ENCODE data around the gene ERBIN.
"Not testable (repeated sequence)": the region's sequence is repeated elsewhere in the genome, so short reads cannot be mapped to it uniquely, and the experiment has no call there.

Gene ERBIN

GRCh38 chr5:66061320-66061719, 134.9 kb downstream of the ERBIN start:
- not testable (repeated sequence) for ATAC-seq (replicated peaks; ENCODE audit: extremely low read depth, poor library complexity, severe bottlenecking); DNase-seq (ENCODE audit: low spot score in 2 of 2); H3K27me3 Mint-ChIP-seq; H3K9me3 Mint-ChIP-seq
- peak overlapping the region; percentile 6 for H3K4me3 Mint-ChIP-seq
- peaks cover 52% of the 10 kb centered on the region for H3K4me1 Mint-ChIP-seq
- H3K36me3 Mint-ChIP-seq (ENCODE audit: insufficient read depth): peaks cover 11% of the 10 kb centered on the region
- H3K27ac Mint-ChIP-seq (ENCODE audit: low read depth): peak overlapping the region; percentile 9

DNA sequence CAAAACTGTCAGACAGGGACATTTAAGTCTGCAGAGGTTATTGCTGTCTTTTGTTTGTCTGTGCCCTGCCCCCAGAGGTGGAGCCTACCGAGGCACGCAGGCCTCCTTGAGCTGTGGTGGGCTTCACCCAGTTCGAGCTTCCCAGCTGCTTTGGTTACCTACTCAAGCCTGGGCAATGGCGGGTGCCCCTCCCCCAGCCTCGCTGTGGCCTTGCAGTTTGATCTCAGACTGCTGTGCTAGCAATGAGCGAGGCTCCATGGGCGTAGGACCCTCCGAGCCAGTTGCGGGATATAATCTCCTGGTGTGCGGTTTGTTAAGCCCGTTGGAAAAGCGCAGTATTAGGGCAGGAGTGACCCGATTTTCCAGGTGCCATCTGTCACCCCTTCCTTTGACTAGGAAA, 136.7 kb downstream of the ERBIN start:
- not testable (repeated sequence) for H3K4me3 Mint-ChIP-seq; H3K27me3 Mint-ChIP-seq; ATAC-seq (replicated peaks; ENCODE audit: extremely low read depth, poor library complexity, severe bottlenecking); H3K9me3 Mint-ChIP-seq; H3K27ac Mint-ChIP-seq (ENCODE audit: low read depth); DNase-seq (ENCODE audit: low spot score in 2 of 2)
- Mint-ChIP-seq H3K36me3 (ENCODE audit: insufficient read depth) (peaks cover 13% of the 10 kb centered on the region), H3K4me1 (peaks cover 51% of the 10 kb centered on the region)

- Mint-ChIP-seq H3K9me3 (no peaks in the 10 kb centered on the region), H3K4me3 (no peak overlapping the region), H3K27me3 (no peaks in the 10 kb centered on the region), H3K4me1 (peaks cover 22% of the 10 kb centered on the region), H3K36me3 (ENCODE audit: insufficient read depth) (peaks cover 22% of the 10 kb centered on the region), H3K27ac (ENCODE audit: low read depth) (no peak overlapping the region)
- DNase-seq (ENCODE audit: low spot score in 2 of 2) (no peak), ATAC-seq (replicated peaks; ENCODE audit: extremely low read depth, poor library complexity, severe bottlenecking) (no peak)
Observed at GRCh38 chr5:66066826-66067225, 140.5 kb downstream of the ERBIN start.

DNA sequence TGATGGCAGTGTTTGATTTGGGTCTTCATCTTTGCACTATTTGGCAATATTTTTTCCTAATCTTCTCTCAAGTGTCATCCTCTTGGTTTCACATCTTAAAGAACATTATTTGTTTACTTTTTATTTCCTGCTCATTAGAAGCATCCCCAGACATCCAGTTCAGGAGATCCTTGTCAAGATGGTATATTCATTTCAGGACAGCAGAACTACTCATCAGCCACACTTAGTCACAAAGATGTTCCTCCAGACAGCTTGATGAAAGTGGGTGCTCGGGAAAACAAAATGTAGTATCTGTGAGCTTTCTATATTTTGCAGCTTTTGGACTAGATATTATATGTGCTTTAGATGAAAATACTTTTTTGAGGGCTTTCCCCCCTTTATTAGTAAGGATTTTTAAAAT, 145.7 kb downstream of the ERBIN start:
- Mint-ChIP-seq H3K4me1 (no peaks in the 10 kb centered on the region), H3K9me3 (no peaks in the 10 kb centered on the region), H3K4me3 (no peak overlapping the region), H3K27me3 (no peaks in the 10 kb centered on the region), H3K27ac (ENCODE audit: low read depth) (peak overlapping the region; percentile 25), H3K36me3 (ENCODE audit: insufficient read depth) (peaks cover 22% of the 10 kb centered on the region)
- no peak for DNase-seq (ENCODE audit: low spot score in 2 of 2)
- no peak for ATAC-seq (replicated peaks; ENCODE audit: extremely low read depth, poor library complexity, severe bottlenecking)

DNA sequence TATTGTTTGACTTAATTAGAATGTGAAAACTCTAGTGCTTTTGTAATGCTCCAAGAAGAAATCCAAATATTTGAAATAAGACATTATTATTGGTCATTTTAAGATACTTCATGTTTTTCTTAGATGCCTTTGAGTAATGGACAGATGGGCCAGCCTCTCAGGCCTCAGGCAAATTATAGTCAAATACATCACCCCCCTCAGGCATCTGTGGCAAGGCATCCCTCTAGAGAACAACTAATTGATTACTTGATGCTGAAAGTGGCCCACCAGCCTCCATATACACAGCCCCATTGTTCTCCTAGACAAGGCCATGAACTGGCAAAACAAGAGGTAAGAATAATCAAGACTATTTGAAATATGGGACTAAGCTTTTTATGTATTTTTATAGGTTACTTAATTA, 148.5 kb downstream of the ERBIN start:
- ATAC-seq (replicated peaks; ENCODE audit: extremely low read depth, poor library complexity, severe bottlenecking) (no peak), DNase-seq (ENCODE audit: low spot score in 2 of 2) (no peak)
- H3K9me3 Mint-ChIP-seq: no peaks in the 10 kb centered on the region
- H3K4me1 Mint-ChIP-seq: no peaks in the 10 kb centered on the region
- no peak overlapping the region for H3K27ac Mint-ChIP-seq (ENCODE audit: low read depth)
- no peak overlapping the region for H3K4me3 Mint-ChIP-seq
- H3K36me3 Mint-ChIP-seq (ENCODE audit: insufficient read depth): peaks cover 27% of the 10 kb centered on the region
- no peaks in the 10 kb centered on the region for H3K27me3 Mint-ChIP-seq

- ATAC-seq (replicated peaks; ENCODE audit: extremely low read depth, poor library complexity, severe bottlenecking): no peak
- H3K9me3 Mint-ChIP-seq: no peaks in the 10 kb centered on the region
- peaks cover 31% of the 10 kb centered on the region for H3K36me3 Mint-ChIP-seq (ENCODE audit: insufficient read depth)
- no peaks in the 10 kb centered on the region for H3K4me1 Mint-ChIP-seq
- no peak overlapping the region for H3K27ac Mint-ChIP-seq (ENCODE audit: low read depth)
- no peaks in the 10 kb centered on the region for H3K27me3 Mint-ChIP-seq
- no peak overlapping the region for H3K4me3 Mint-ChIP-seq
- no peak for DNase-seq (ENCODE audit: low spot score in 2 of 2)
Observed at GRCh38 chr5:66080664-66081063, 154.3 kb downstream of the ERBIN start.

- ATAC-seq (replicated peaks; ENCODE audit: extremely low read depth, poor library complexity, severe bottlenecking) (no peak), DNase-seq (ENCODE audit: low spot score in 2 of 2) (no peak)
- no peak overlapping the region for H3K4me3 Mint-ChIP-seq
- peaks cover 2% of the 10 kb centered on the region for H3K36me3 Mint-ChIP-seq (ENCODE audit: insufficient read depth)
- no peaks in the 10 kb centered on the region for H3K4me1 Mint-ChIP-seq
- no peaks in the 10 kb centered on the region for H3K27me3 Mint-ChIP-seq
- H3K9me3 Mint-ChIP-seq: peaks cover 8% of the 10 kb centered on the region
- H3K27ac Mint-ChIP-seq (ENCODE audit: low read depth): no peak overlapping the region
Observed at GRCh38 chr5:66089384-66089783, 163.0 kb downstream of the ERBIN start.

DNA sequence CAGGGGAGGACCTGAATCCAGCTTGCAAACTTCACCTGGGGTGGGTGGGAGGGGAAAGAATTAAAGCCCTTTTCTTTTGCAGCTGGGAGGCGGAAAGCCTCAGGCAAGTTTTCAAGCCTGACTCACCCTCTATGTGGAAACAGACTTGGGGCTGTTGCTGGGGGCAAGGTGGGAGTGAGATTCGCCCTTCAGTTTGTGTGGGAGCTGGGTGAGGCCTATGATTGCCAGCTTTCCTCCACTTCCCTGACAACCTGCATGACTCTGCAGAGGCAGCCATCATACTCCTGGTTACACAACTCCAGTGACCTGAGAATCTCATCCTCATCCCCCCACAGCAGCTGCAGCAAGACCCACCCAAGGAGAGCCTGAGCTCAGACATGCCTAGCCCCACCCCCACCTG, 174.5 kb downstream of the ERBIN start:
- H3K4me1 Mint-ChIP-seq: no peaks in the 10 kb centered on the region
- peaks cover 1% of the 10 kb centered on the region for H3K36me3 Mint-ChIP-seq (ENCODE audit: insufficient read depth)
- H3K9me3 Mint-ChIP-seq: peaks cover 36% of the 10 kb centered on the region
- DNase-seq (ENCODE audit: low spot score in 2 of 2) (no peak), ATAC-seq (replicated peaks; ENCODE audit: extremely low read depth, poor library complexity, severe bottlenecking) (no peak)
- no peaks in the 10 kb centered on the region for H3K27me3 Mint-ChIP-seq
- no peak overlapping the region for H3K4me3 Mint-ChIP-seq
- H3K27ac Mint-ChIP-seq (ENCODE audit: low read depth): peak overlapping the region; percentile 69

DNA sequence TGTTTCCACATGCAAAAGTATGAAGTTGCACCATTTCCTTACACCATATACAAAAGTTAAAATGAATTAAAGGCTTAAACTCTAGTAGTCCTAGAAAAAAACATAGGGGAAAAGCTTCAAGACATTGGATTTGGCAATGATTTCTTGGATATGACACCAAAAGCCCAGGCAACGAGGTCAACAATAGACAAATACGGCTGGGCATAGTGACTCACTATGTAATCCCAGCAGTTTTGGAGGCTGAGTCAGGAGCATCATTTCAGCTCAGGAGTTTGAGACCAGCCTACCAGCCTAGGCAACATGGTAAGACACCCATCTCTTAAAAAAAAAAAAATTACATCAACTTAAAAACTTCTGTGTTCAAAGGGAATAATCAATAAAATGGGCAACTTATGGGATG, 186.8 kb downstream of the ERBIN start:
- H3K27me3 Mint-ChIP-seq: no peaks in the 10 kb centered on the region
- peaks cover 5% of the 10 kb centered on the region for H3K36me3 Mint-ChIP-seq (ENCODE audit: insufficient read depth)
- H3K4me3 Mint-ChIP-seq: no peak overlapping the region
- H3K4me1 Mint-ChIP-seq: no peaks in the 10 kb centered on the region
- DNase-seq (ENCODE audit: low spot score in 2 of 2): no peak
- H3K27ac Mint-ChIP-seq (ENCODE audit: low read depth): no peak overlapping the region
- ATAC-seq (replicated peaks; ENCODE audit: extremely low read depth, poor library complexity, severe bottlenecking): no peak
- peaks cover 16% of the 10 kb centered on the region for H3K9me3 Mint-ChIP-seq

DNA sequence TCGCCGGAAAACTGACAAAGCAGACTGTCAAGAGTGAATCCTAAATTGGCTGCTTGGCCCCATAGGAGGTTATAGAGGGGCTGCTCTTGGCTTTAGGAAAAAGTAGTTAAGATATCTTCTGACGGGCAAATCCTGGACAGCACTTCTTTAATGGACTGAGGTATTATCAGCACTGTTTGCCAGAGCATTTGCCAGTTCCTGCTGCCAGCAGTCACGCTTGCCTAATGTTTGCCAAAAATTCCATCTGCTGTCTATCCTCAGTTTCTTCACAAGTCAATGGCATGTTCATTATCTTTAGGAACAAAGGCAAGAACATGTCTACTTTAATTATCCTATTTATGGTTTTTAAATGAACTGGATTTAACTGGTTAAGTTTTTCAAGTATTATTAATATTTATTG, 191.9 kb downstream of the ERBIN start:
- peaks cover 4% of the 10 kb centered on the region for H3K36me3 Mint-ChIP-seq (ENCODE audit: insufficient read depth)
- H3K27me3 Mint-ChIP-seq: no peaks in the 10 kb centered on the region
- ATAC-seq (replicated peaks; ENCODE audit: extremely low read depth, poor library complexity, severe bottlenecking) (no peak), DNase-seq (ENCODE audit: low spot score in 2 of 2) (no peak)
- H3K27ac Mint-ChIP-seq (ENCODE audit: low read depth): no peak overlapping the region
- H3K4me3 Mint-ChIP-seq: no peak overlapping the region
- no peaks in the 10 kb centered on the region for H3K9me3 Mint-ChIP-seq
- H3K4me1 Mint-ChIP-seq: no peaks in the 10 kb centered on the region

DNA sequence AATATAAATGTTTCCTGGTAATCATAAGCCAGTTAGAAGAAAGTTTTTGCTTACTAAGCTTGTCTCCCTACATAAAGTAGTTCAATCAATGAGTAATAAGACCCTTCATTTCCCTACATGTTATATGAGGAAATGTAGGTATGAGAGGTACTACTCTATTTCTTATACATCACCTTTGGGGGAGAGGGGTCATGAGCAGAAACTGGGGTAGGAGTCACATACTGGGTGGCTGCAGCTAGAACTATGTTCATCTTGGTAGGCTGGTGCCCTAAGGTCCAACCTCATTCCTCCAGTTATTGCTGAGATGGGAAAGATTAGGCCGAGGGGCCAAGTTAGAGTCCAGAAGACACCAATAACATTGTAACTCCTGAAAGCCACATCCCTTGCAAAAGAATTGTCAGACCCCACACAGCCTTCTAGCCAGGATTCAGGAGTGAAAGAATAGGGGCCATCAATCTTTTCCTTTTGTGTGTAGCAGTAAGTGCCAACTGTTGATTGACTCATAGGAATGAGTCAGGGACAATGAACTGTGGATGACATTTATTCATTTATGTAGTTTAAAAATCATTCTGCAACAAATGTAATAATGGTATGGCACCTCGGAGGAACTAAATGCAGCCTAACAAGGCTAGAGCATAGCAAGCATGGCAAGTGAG, 196.1 kb downstream of the ERBIN start:
- no peaks in the 10 kb centered on the region for H3K4me1 Mint-ChIP-seq
- peaks cover 17% of the 10 kb centered on the region for H3K27me3 Mint-ChIP-seq
- H3K27ac Mint-ChIP-seq (ENCODE audit: low read depth): no peak overlapping the region
- peaks cover 1% of the 10 kb centered on the region for H3K36me3 Mint-ChIP-seq (ENCODE audit: insufficient read depth)
- H3K4me3 Mint-ChIP-seq: no peak overlapping the region
- no peaks in the 10 kb centered on the region for H3K9me3 Mint-ChIP-seq
- DNase-seq (ENCODE audit: low spot score in 2 of 2): no peak
- no peak for ATAC-seq (replicated peaks; ENCODE audit: extremely low read depth, poor library complexity, severe bottlenecking)

DNA sequence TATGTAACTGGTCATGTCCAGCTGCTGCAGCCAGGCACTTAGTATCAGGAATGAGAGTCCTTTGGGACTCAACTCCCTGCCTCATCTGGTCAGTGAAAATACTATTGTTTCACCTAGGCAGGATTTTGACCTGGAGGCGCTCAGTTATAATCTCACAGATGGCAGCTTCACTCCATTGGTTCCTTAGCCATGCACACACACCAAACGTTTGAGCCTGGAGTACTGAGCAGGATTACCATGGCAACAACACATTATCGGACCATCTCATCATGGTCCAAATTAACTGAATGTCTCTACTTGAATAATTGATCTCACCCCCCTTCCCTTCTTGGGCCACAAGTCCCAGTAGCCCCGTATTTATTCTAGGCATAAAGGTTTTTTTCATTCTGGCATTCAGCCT, 202.8 kb downstream of the ERBIN start:
- no peak for DNase-seq (ENCODE audit: low spot score in 2 of 2)
- peaks cover 1% of the 10 kb centered on the region for H3K36me3 Mint-ChIP-seq (ENCODE audit: insufficient read depth)
- H3K4me1 Mint-ChIP-seq: no peaks in the 10 kb centered on the region
- H3K27me3 Mint-ChIP-seq: peaks cover 33% of the 10 kb centered on the region
- H3K9me3 Mint-ChIP-seq: no peaks in the 10 kb centered on the region
- no peak overlapping the region for H3K27ac Mint-ChIP-seq (ENCODE audit: low read depth)
- no peak overlapping the region for H3K4me3 Mint-ChIP-seq
- ATAC-seq (replicated peaks; ENCODE audit: extremely low read depth, poor library complexity, severe bottlenecking): no peak

DNA sequence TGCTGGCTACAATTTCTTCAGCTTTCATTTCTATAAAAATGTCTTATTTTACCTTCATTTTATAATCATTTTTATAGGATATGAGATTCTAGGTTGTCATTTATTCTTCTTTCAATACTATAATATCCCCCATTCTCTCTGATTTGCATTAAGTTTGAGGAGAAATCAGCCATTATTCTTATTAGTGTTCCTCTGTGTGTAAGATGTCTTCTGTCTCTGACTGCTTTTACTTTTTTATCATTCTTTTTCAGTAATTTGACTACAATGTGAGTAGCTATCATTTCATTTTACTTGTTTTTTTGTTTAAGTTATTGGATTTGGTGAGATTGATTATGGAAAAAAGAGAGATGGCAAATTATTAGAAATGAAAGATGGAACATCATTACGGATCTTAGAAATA, 204.1 kb downstream of the ERBIN start:
- Mint-ChIP-seq H3K4me3 (no peak overlapping the region), H3K36me3 (ENCODE audit: insufficient read depth) (no peaks in the 10 kb centered on the region), H3K4me1 (no peaks in the 10 kb centered on the region), H3K9me3 (no peaks in the 10 kb centered on the region), H3K27ac (ENCODE audit: low read depth) (no peak overlapping the region), H3K27me3 (peaks cover 19% of the 10 kb centered on the region)
- no peak for ATAC-seq (replicated peaks; ENCODE audit: extremely low read depth, poor library complexity, severe bottlenecking)
- no peak for DNase-seq (ENCODE audit: low spot score in 2 of 2)
